Pancreas (tissue), 10 donors: Measurements from ENCODE around the gene ADGRA1. TPM values are rescaled to one million over a fixed set of nuclear protein-coding genes. Genes with fewer than 3 reads are reported as not detected.
A peak's percentile ranks its signal among the peaks of the same experiment; 100 is the strongest.

ENCODE experiments used
- ATAC-seq, 4 donors: fragments of 200-7000 bp; cut with Tn5 transposase; one replicate each; pipeline versions ENCODE4 v1.8.0 to v1.9.1; 2020; ENCODE audit warnings: mild to moderate bottlenecking in 4 of 4, moderate library complexity in 4 of 4
- DNase-seq, 6 donors: peaks; one replicate each; pipeline ENCODE4 v3.0.0-alpha.2; 2020
- FAIRE-seq: peaks from 2 replicates; lab custom pipeline; 2012; peaks lifted over from hg19 to GRCh38; lab: Jason Lieb, UNC
- H3K27ac ChIP-seq, 4 donors: fragments of 200-600 bp; sonication (generic); 1 replicate in 3 of 4; 2 replicates in 1 of 4; pipeline versions ENCODE4 v1.5.0 to v1.8.0; 2020
- H3K27me3 ChIP-seq, 4 donors: fragments of 200-600 bp; one replicate each; pipeline ENCODE4 v1.8.0; 2021
- H3K36me3 ChIP-seq, 3 donors: fragments of 200-600 bp; sonication (generic) in 1 of 3; one replicate each; pipeline versions ENCODE4 v1.5.0 to v1.8.0; 2020 to 2021
- H3K4me1 ChIP-seq, 3 donors: fragments of 200-600 bp; one replicate each; pipeline ENCODE4 v1.8.0; 2021
- H3K4me3 ChIP-seq, 4 donors: fragments of 200-600 bp; sonication (generic) in 2 of 4; one replicate each; pipeline versions ENCODE4 v1.5.0 to v1.8.0; 2020 to 2021
- H3K9me3 ChIP-seq, 4 donors: fragments of 200-600 bp; one replicate each; pipeline ENCODE4 v1.8.0; 2021
- CTCF ChIP-seq, 4 donors: fragments of 200-600 bp; sonication (generic) in 3 of 4; IDR thresholded peaks; one replicate each; pipeline versions ENCODE4 v1.5.0 to v1.8.0; 2021; ENCODE audit warnings: antibody characterized with exemption in 4 of 4
- WGBS, 2 donors: extraction: QIAGEN DNeasy Blood & Tissue Kit; methylation state at CpG; one replicate each; pipeline ENCODE4 v1.1.7; 2013; 5-methylcytosine and 5-hydroxymethylcytosine counted together
- intact Hi-C, 3 donors: fragments of 100-400 bp; cut with DNase I; formaldehyde crosslinking; loops; one replicate each; pipeline versions ENCODE4 v1.11.1 to v1.14.2; 2022
- polyA plus RNA-seq, 2 donors: library from polyadenylated mRNA; stranded (reverse); fragments of 200-250 nt; gene quantifications; one replicate each; pipeline ENCODE4 v1.2.3, GENCODE V29; 2013
- total RNA-seq, 6 donors: library from RNA; stranded (reverse); fragmentation: NEBNext Ultra II Directional in 4 of 6; extraction: Animal tissue kit (Norgen Biotek cat#: 25700) in 4 of 6; gene quantifications; one replicate each; pipeline versions ENCODE4 v1.2.1 to v1.2.4, GENCODE V29; 2021 to 2023
- donor health status: healthy with polysubstance abuse.
- donor health status: DM: no; HTN: no; CAD: no; lungs with moderate emphysema.
- donor health status: DM: no; HTN: no; CAD: no.
- donor health status: control.
- donor health status: control.
- donor health status: Bipolar disorder and iron deficiency.
- donor health status: DM: yes; HTN: yes; CAD: no.
- donor health status: DM: no; HTN: no; CAD: no.
- donor health status: DM: no; HTN: no; CAD: no.
- donor health status: DM: yes; HTN: yes; CAD: no.

ADGRA1 gene
- total RNA-seq (under 1 TPM in 5 of 6 donors, not detected in 1; 0.03 to 0.12 (median 0.09) TPM), polyA plus RNA-seq (under 1 TPM; 0.15 to 0.85 TPM)

DNA sequence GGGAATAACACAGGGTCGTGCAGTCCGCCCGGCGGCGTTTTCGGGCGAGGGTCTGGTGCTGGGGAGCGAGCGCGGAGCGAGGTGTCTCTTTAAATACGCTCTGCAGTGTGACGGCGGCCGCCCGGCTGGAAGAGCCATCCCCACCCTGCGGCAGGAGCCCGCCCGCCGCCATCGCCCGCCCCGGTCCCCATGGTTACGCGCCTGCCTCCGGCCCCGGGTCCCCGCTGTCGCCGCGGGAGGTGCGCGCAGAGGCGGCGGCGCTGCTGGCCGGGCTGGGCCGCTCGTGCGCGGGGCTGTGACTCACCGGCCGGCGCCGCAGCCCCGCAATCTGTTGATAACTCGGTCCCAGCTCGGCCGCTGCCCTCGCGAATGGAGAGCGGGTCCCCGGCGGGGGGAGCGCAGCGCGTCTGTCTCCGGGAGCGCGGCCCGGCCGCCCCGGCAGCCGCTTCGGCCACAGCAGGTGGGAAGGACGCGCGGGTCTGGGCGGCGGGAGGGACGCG, at the start of gene ADGRA1:
Gene ADGRA1, plus strand, starts transcription at position 246 of the 500 bp plus-strand sequence. CDS start 986 bp downstream, outside the sequence.
- FAIRE-seq = no peak
- Histone ChIP-seq H3K27ac (no peak within 1 kb of the TSS), H3K9me3 (no peaks in the 10 kb centered on the region), H3K27me3 (peaks cover 0 to 23% (median 0%) of the 10 kb centered on the region in 4 donors), H3K4me3 (peak within 1 kb of the TSS in 1 of 4 donors; percentile 22), H3K4me1 (no peaks in the 10 kb centered on the region), H3K36me3 (no peaks in the 10 kb centered on the region)
- DNase-seq = peak in 1 of 6 donors; percentile 49
- WGBS, 2 donors = 1 to 2% methylated on average over 55 to 72 of the region's 72 CpGs
- intact Hi-C loops = no loop called here
- TF ChIP-seq CTCF (IDR thresholded peaks at IDR 0.05) = no peak
- ATAC-seq = peak in 3 of 4 donors; percentile 30 to 75 (median 67)

GRCh38 chr10:133038036-133038823, 49.5 kb upstream of the ADGRA1 start:
- intact Hi-C loops = no loop called here
- Histone ChIP-seq H3K9me3 (no peaks in the 10 kb centered on the region), H3K36me3 (no peaks in the 10 kb centered on the region), H3K27me3 (peaks cover 0 to 5% (median 0%) of the 10 kb centered on the region in 4 donors), H3K4me3 (no peak overlapping the region), H3K4me1 (no peaks in the 10 kb centered on the region), H3K27ac (no peak overlapping the region)
- FAIRE-seq (no peak), DNase-seq (no peak), ATAC-seq (no peak)
- WGBS, 2 donors = 64 to 76% methylated on average over 28 of the region's 28 CpGs
- TF ChIP-seq CTCF (IDR thresholded peaks at IDR 0.05) = no peak

DNA sequence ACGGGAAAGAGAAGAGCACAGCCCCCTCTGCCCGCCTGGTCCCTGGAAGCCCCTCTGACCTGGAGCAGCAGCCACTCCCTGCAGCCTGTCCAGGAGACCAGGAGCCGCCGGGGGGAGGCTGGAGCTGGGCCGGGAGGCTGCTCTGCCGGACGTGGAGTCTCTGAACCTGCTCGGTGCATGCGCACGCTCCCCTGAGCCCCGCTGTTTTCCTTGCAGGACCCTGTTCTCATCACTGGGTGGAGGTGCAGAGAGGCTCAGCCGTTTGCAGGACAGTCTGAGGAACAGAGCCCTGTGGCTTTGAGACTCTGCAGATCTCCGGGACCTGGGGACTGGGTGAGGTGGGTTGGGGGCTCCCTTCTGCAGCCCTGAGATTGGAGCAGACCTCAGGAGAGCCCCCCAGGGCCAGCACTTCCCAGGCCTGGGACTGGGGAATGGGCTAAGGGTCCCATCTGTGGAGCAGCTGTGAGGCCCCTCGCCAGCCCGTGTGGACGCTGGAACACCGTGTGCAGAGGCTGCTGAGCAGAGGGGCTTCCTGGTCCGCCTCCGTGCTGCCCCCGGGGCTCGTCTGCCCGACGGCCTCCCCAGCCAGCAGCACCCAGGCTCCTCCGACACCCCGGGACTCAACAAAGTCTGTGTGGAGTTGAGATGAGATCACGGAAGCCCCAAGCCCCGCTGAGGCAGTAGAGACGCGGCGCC, 48.5 kb upstream of the ADGRA1 start:
- no peak for DNase-seq
- H3K36me3 ChIP-seq = no peaks in the 10 kb centered on the region
- intact Hi-C loops = no loop called here
- 29 to 42% methylated on average over 27 to 30 of the region's 30 CpGs for WGBS, 2 donors
- H3K9me3 ChIP-seq = no peaks in the 10 kb centered on the region
- ATAC-seq = peak in 2 of 4 donors; percentile 17 to 44
- no peak for FAIRE-seq
- H3K4me1 ChIP-seq = no peaks in the 10 kb centered on the region
- H3K27ac ChIP-seq = no peak overlapping the region
- H3K27me3 ChIP-seq = peaks cover 0 to 5% (median 0%) of the 10 kb centered on the region in 4 donors
- no peak for TF ChIP-seq CTCF (IDR thresholded peaks at IDR 0.05)
- H3K4me3 ChIP-seq = no peak overlapping the region

GRCh38 chr10:133039803-133040165, 47.9 kb upstream of the ADGRA1 start:
- Histone ChIP-seq H3K9me3 (no peaks in the 10 kb centered on the region), H3K36me3 (no peaks in the 10 kb centered on the region), H3K4me3 (no peak overlapping the region), H3K27ac (no peak overlapping the region), H3K27me3 (peaks cover 0 to 5% (median 0%) of the 10 kb centered on the region in 4 donors), H3K4me1 (no peaks in the 10 kb centered on the region)
- FAIRE-seq (no peak), DNase-seq (no peak), ATAC-seq (no peak)
- no peak for TF ChIP-seq CTCF (IDR thresholded peaks at IDR 0.05)
- intact Hi-C loops = no loop called here
- 23 to 30% methylated on average over 15 of the region's 15 CpGs for WGBS, 2 donors
